Measurements from ENCODE around the gene ZFHX3. TPM values are rescaled to one million over a fixed set of nuclear protein-coding genes. Genes with fewer than 3 reads are reported as not detected.

Gene ZFHX3
- total and polyA plus RNA-seq, 2 of the 8 experiments (the other 6 are each of a cell fraction or from before 2014, with no cell fraction given) = 0.08 to 0.99 TPM

GRCh38 chr16:73060892-73061490, 13.1 kb upstream of the ZFHX3 start:
- H4K91ac ChIP-seq (replicated peaks; ENCODE audit: insufficient read length, low read length) = no peak overlapping the region
- no peak overlapping the region for H4K5ac ChIP-seq (ENCODE audit: insufficient read length, low read depth, low read length)
- H3K4ac ChIP-seq (replicated peaks; ENCODE audit: insufficient read length, low read depth, low read length) = no peak overlapping the region
- no peaks in the 10 kb centered on the region for H3K79me1 ChIP-seq (ENCODE audit: low read depth, low read length)
- H3K79me2 ChIP-seq (ENCODE audit: control insufficient read depth in 1 of 2, insufficient read depth in 2 of 2, low read length in 2 of 2) = no peaks in the 10 kb centered on the region
- H2BK12ac ChIP-seq (ENCODE audit: low read depth, low read length) = no peak overlapping the region
- DNase-seq (ENCODE audit: low read depth in 1 of 2, low spot score in 2 of 2) (no peak), FAIRE-seq (no peak)
- no peak overlapping the region for H3K23ac ChIP-seq (ENCODE audit: insufficient read length)
- no peak overlapping the region for H3K27ac ChIP-seq (ENCODE audit: low read depth, low read length)
- H2AFZ ChIP-seq (ENCODE audit: low read length) = no peak overlapping the region
- no peak overlapping the region for H3K56ac ChIP-seq (replicated peaks; ENCODE audit: insufficient read length, low read depth, low read length)
- ChIA-PET CTCF (ENCODE audit: partially characterized antibody) (interaction anchor here (0.7 to 2.6 kb wide), 7 partner anchors 7 to 29 kb away, joined by 3 to 12 read pairs (median 3); no protein-coding TSS in a partner anchor), POLR2A (ENCODE audit: partially characterized antibody) (interaction anchor here (0.9 kb wide), 1 partner anchor 23 kb away, joined by 3 read pairs; no protein-coding TSS in a partner anchor)
- 0% methylated on average over 4 of the region's 4 CpGs; no CpG with 5 or more reads in 1 of the 2 experiments for WGBS, 2 experiments (ENCODE audit: extremely low coverage in 1 of 2, insufficient coverage in 1 of 2, insufficient read length in 1 of 2, insufficient replicate concordance in 2 of 2, low coverage in 1 of 2, low lambda C conversion rate in 2 of 2, missing lambda C conversion rate in 1 of 2)
- H2BK20ac ChIP-seq (ENCODE audit: low read length) = no peak overlapping the region
- H4K8ac ChIP-seq (ENCODE audit: extremely low read depth, insufficient read depth, low read length) = no peak overlapping the region
- H3K4me2 ChIP-seq (ENCODE audit: insufficient read depth in 1 of 2, low read depth in 2 of 2, low read length in 2 of 2) = peak overlapping the region; percentile 26 to 82; a peak in 2 of 4 replicates
- no peak overlapping the region for H3K18ac ChIP-seq (ENCODE audit: extremely low read depth, low read length)
- no peak overlapping the region for H3K9ac ChIP-seq (replicated peaks in 1 of 4; ENCODE audit: extremely low read depth in 1 of 4, low read depth in 3 of 4, low read length in 3 of 4)
- H2BK5ac ChIP-seq (ENCODE audit: low read depth, low read length) = no peak overlapping the region
- H3K4me1 ChIP-seq (replicated peaks in 1 of 4; ENCODE audit: control insufficient read depth in 3 of 4, insufficient read depth in 4 of 4, low read length in 3 of 4) = peaks cover 16 to 41% (median 23%) of the 10 kb centered on the region in 4 experiments
- no peak overlapping the region for H3K14ac ChIP-seq (ENCODE audit: insufficient read length)
- H2BK120ac ChIP-seq (replicated peaks; ENCODE audit: low read depth, low read length) = no peak overlapping the region
- H2AK5ac ChIP-seq (ENCODE audit: low read depth, low read length) = no peak overlapping the region
- no peaks in the 10 kb centered on the region for H3K9me3 ChIP-seq (ENCODE audit: insufficient read depth in 2 of 2, low read depth in 1 of 2, low read length in 1 of 2)
- peaks cover 4% of the 10 kb centered on the region; the same call in 1 of the 2 replicates for H3K23me2 ChIP-seq (ENCODE audit: low read depth, low read length)
- peaks cover 9 to 13% of the 10 kb centered on the region in 2 experiments for H4K20me1 ChIP-seq (replicated peaks in 1 of 2; ENCODE audit: control insufficient read depth in 1 of 2, insufficient read depth in 2 of 2, low read length in 2 of 2)
- H3K36me3 ChIP-seq (ENCODE audit: control insufficient read depth in 2 of 4, insufficient read depth in 4 of 4, low read length in 3 of 4) = no peaks in the 10 kb centered on the region
- H3K27me3 ChIP-seq (replicated peaks in 1 of 4; ENCODE audit: control insufficient read depth in 3 of 4, extremely low read depth in 1 of 4, insufficient read depth in 3 of 4, low read length in 3 of 4) = peaks cover 48 to 89% (median 71%) of the 10 kb centered on the region in 4 experiments
- H2BK15ac ChIP-seq (ENCODE audit: low read length) = no peak overlapping the region
- H3K4me3 ChIP-seq (ENCODE audit: extremely low read depth in 1 of 4, insufficient read depth in 2 of 4, low read depth in 3 of 4, low read length in 4 of 4) = peak overlapping the region in 1 of 4 experiments; percentile 38; a peak in 1 of 8 replicates
- TF ChIP-seq SP1 (IDR thresholded peaks at IDR 0.05; ENCODE audit: low read depth, low read length) (peak; percentile 40; the same call in 1 of the 2 replicates), CTCF (IDR thresholded peaks at IDR 0.05; ENCODE audit: control extremely low read depth in 1 of 3, insufficient read depth in 1 of 3, low read depth in 1 of 3, low read length in 3 of 3) (no peak)
